Right lobe of liver (tissue), 6 donors: ENCODE measurements around the gene ATP8B3. TPM values are rescaled to one million over a fixed set of nuclear protein-coding genes. Genes with fewer than 3 reads are reported as not detected.

Experiments
- ATAC-seq, 4 donors: fragments of 200-7000 bp; cut with Tn5 transposase; one replicate each; pipeline ENCODE4 v1.9.1; 2020; ENCODE audit warnings: mild to moderate bottlenecking in 4 of 4, moderate library complexity in 4 of 4
- DNase-seq, 3 donors: peaks; one replicate each; pipeline ENCODE4 v3.0.0-alpha.2; 2020
- H3K27ac ChIP-seq, 3 donors: fragments of 200-600 bp; one replicate each; pipeline ENCODE4 v1.8.0; 2022
- H3K27me3 ChIP-seq, 2 donors: fragments of 200-600 bp; one replicate each; pipeline ENCODE4 v1.8.0; 2022
- H3K36me3 ChIP-seq, 4 donors: fragments of 200-600 bp; sonication (generic) in 1 of 4; one replicate each; pipeline versions ENCODE4 v1.5.1 to v1.8.0; 2017 to 2022; ENCODE audit warnings: control low read depth in 1 of 4
- H3K4me1 ChIP-seq, 4 donors: fragments of 200-600 bp; sonication (generic) in 1 of 4; one replicate each; pipeline versions ENCODE4 v1.5.1 to v1.8.0; 2017 to 2022; ENCODE audit warnings: control low read depth in 1 of 4
- H3K4me3 ChIP-seq, 3 donors: fragments of 200-600 bp; one replicate each; pipeline ENCODE4 v1.8.0; 2022
- H3K9me3 ChIP-seq, 4 donors: fragments of 200-600 bp; sonication (generic) in 1 of 4; one replicate each; pipeline versions ENCODE4 v1.5.1 to v1.8.0; 2017 to 2022; ENCODE audit warnings: control low read depth in 1 of 4
- POLR2A ChIP-seq: fragments of 450-650 bp; IDR thresholded peaks from one replicate; pipeline ENCODE4 v1.6.1; 2017; ENCODE audit warnings: antibody characterized with exemption, mild to moderate bottlenecking
- WGBS: methylation state at CpG from one replicate; pipeline ENCODE4 v1.1.6; 2018; ENCODE audit warnings: low coverage, low lambda C conversion rate; ENCODE audit not compliant: insufficient coverage; ENCODE audit errors: missing lambda C conversion rate; 5-methylcytosine and 5-hydroxymethylcytosine counted together
- intact Hi-C, 2 donors: fragments of 100-400 bp; cut with DNase I; formaldehyde crosslinking; loops; one replicate each; pipeline versions ENCODE4 v1.11.2 to v1.14.1; 2022
- total RNA-seq, 6 experiments: library from RNA; depleted of rRNA in 2 of 6; stranded (reverse); fragments of >200 nt in 2 of 6; fragmentation: NEBNext Ultra II Directional in 3 of 6; extraction: Animal tissue kit (Norgen Biotek cat#: 25700) in 3 of 6; gene quantifications; one replicate each; pipeline versions ENCODE4 v1.1.0 to v1.2.4, GENCODE V29; 2016 to 2023
- TF ChIP-seq, protein P1 (sequence below), 4 donors: fragments of 200-600 bp in 3 of 4; fragments of 450-650 bp in 1 of 4; IDR thresholded peaks; one replicate each; pipeline versions ENCODE4 v1.5.1 to v1.8.0; 2016 to 2022; ENCODE audit warnings: antibody characterized with exemption in 4 of 4, mild to moderate bottlenecking in 2 of 4
- donor health status: DM: no; HTN: yes; CAD: no.
- donor health status: DM: no; HTN: no; CAD: no.
- donor health status: DM: no; HTN: no; CAD: no.
- donor health status: DM: no; HTN: yes; CAD: no.
- donor health status: DM: no; HTN: yes; CAD: no.

The ATP8B3 gene
- total RNA-seq, 6 experiments from 2014 or later, result 0.86 to 5.7 (median 3.1) TPM

DNA sequence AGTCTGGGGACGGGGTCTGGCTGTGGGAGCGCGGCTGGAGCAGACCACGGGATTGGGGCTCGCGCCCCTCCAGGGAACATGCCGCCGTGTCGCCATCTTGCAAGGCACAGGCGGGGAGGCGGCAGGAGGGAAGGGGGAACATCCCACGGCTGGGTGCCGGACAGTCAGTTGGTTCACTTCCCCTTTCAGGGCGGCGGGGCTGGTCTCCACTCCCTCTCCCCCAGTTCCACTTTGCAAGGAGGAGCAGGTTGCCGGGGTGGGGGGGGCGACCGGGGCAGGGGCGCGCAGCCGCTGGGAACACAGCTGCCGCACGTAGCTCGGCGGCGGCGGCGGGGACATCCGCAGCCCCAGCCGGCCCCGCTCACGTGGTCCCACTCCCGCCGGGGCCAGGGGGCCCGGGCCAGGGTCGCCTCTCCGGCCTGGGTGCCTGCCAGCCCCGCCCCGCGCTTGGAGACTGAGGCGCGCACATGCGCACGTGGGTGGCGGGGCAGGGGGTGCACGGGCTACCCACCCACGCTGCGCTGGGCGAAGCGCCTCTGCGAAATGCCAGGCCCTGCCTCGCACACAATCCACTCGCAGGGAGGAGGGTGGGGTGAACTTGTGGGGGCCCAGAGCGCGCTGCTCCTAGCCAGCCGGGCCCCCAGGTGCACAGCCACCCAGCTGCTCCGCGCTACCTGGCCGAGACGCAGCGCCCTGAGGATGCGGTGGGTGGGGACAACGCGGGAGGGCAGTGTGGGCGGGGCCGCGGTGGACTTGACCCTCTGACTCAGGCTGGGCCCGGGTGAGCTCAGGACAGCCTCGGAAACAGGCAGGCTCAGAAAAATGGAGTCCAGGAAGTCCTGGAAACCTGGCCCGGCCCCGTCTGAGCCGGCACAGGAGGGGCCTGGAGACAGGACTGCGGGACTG lies 44.9 kb upstream of the ATP8B3 start:
- TF ChIP-seq, protein P1, sequence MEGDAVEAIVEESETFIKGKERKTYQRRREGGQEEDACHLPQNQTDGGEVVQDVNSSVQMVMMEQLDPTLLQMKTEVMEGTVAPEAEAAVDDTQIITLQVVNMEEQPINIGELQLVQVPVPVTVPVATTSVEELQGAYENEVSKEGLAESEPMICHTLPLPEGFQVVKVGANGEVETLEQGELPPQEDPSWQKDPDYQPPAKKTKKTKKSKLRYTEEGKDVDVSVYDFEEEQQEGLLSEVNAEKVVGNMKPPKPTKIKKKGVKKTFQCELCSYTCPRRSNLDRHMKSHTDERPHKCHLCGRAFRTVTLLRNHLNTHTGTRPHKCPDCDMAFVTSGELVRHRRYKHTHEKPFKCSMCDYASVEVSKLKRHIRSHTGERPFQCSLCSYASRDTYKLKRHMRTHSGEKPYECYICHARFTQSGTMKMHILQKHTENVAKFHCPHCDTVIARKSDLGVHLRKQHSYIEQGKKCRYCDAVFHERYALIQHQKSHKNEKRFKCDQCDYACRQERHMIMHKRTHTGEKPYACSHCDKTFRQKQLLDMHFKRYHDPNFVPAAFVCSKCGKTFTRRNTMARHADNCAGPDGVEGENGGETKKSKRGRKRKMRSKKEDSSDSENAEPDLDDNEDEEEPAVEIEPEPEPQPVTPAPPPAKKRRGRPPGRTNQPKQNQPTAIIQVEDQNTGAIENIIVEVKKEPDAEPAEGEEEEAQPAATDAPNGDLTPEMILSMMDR (IDR thresholded peaks at IDR 0.05), result no peak
- peak; percentile 28 for TF ChIP-seq POLR2A
- H3K4me1 ChIP-seq, result peaks cover 0 to 61% (median 21%) of the 10 kb centered on the region in 4 donors
- H3K27me3 ChIP-seq, result no peaks in the 10 kb centered on the region
- ATAC-seq (peak; percentile 66 to 72 (median 69)), DNase-seq (peak; percentile 92 to 95 (median 94))
- WGBS, result no CpG with 5 or more reads among the region's 73 CpGs
- no peaks in the 10 kb centered on the region for H3K9me3 ChIP-seq
- H3K27ac ChIP-seq, result peak overlapping the region; percentile 69 to 89 (median 77)
- H3K36me3 ChIP-seq, result no peaks in the 10 kb centered on the region
- intact Hi-C loops, result no loop called here
- H3K4me3 ChIP-seq, result peak overlapping the region; percentile 34 to 45 (median 36)

DNA sequence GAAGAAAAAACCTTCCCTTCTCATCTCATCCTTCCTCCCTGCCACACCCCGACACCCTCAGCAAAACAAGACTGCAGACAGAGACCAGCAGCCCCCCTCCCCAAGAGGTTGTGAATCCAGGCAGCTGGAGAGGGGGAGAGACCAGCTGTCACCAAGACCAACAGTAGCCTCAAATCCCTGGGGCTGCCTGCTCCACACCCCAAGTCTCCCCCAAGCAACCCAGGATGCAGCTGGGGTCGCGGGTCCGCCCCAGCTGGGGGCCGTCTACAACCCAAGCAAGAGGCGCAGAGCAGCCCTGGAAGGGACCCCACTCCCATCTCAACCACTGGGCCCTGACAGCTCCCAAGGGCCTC lies 44.2 kb upstream of the ATP8B3 start:
- intact Hi-C loops, result no loop called here
- Histone ChIP-seq H3K4me1 (peaks cover 0 to 55% (median 18%) of the 10 kb centered on the region in 4 donors), H3K27ac (peak overlapping the region; percentile 49 to 89 (median 77)), H3K36me3 (no peaks in the 10 kb centered on the region), H3K4me3 (peak overlapping the region; percentile 19 to 45 (median 34)), H3K9me3 (no peaks in the 10 kb centered on the region), H3K27me3 (no peaks in the 10 kb centered on the region)
- no peak for TF ChIP-seq POLR2A
- no peak for ATAC-seq
- DNase-seq, result no peak
- 60% methylated on average over 1 of the region's 6 CpGs for WGBS

DNA sequence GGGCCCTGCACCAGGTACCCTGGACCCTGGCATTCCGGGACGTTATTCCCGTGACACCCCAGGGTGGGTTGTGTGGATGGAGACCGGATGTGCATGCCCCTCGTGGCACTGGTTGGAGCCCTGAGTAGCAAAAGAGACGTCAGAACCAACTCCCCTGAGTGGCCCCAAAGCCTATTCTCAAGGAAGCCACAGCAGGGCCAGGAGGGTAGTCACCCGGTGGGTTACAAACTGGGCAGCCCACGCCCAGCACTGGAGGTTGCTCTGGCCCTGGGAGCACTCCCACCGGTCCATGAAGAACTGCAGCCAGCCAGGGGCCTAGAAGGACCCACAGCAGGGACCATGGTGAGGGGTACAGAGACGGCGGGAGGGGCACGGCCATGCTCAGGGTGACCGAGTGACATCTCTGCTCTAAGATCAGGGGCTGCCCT lies 43.8 kb upstream of the ATP8B3 start:
- no peaks in the 10 kb centered on the region for H3K36me3 ChIP-seq
- no peaks in the 10 kb centered on the region for H3K27me3 ChIP-seq
- ATAC-seq (no peak), DNase-seq (peak; percentile 40 to 66 (median 60))
- no peak for TF ChIP-seq POLR2A
- TF ChIP-seq, protein P1 (IDR thresholded peaks at IDR 0.05), result no peak
- peaks cover 0 to 53% (median 16%) of the 10 kb centered on the region in 4 donors for H3K4me1 ChIP-seq
- H3K27ac ChIP-seq, result peak overlapping the region; percentile 49 to 89 (median 77)
- intact Hi-C loops, result no loop called here
- H3K9me3 ChIP-seq, result no peaks in the 10 kb centered on the region
- 55% methylated on average over 6 of the region's 13 CpGs for WGBS
- peak overlapping the region in 2 of 3 donors; percentile 10 to 19 for H3K4me3 ChIP-seq

DNA sequence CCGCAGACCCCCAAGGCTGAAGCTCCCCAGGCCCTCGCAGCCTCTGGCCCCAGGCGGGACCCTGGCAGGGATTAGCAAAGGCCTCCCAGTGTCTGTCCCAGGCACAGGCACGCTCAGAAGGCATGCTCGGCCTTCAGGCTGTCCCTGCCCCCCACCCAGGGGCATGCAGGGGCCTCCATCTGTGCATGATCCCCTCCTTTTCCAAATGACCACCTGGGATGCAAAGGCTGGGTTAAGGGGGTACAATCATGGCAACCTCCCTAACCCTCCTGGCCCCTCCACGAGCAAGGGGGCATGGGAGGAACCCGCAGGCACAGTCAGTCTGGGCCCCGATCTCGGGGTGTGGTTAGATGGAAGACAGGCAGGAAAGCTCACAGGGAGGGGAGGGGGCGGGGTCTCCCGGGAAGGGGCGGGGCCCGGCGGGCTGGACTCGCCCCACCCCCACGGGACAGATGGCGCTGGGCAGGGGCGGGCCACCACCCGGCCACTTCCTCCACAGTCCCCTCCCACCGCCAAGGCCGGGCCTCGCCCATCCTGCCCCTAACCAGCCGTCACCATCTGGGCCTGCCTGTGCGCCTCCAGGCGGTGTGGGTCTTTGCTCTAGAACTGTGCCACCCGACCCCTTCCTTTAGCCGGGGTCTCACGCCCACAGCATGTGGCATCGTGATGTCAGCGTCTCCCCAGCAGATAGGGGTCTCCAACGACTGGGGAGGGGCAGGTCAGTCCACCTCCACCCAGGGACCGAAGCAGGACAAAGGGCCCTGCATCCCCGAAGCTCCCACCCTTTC lies 43.2 kb upstream of the ATP8B3 start:
- peak overlapping the region; percentile 53 to 89 (median 77) for H3K27ac ChIP-seq
- H3K9me3 ChIP-seq, result no peaks in the 10 kb centered on the region
- H3K4me3 ChIP-seq, result peak overlapping the region in 1 of 3 donors; percentile 10
- no peaks in the 10 kb centered on the region for H3K27me3 ChIP-seq
- intact Hi-C loops, result no loop called here
- no peaks in the 10 kb centered on the region for H3K36me3 ChIP-seq
- no CpG with 5 or more reads among the region's 33 CpGs for WGBS
- ATAC-seq (peak; percentile 48 to 64 (median 54)), DNase-seq (peak; percentile 85 to 92 (median 91))
- TF ChIP-seq, protein P1 (IDR thresholded peaks at IDR 0.05), result no peak
- TF ChIP-seq POLR2A, result peak; percentile 50
- peaks cover 0 to 47% (median 13%) of the 10 kb centered on the region in 4 donors for H3K4me1 ChIP-seq
